Measurements from ENCODE around the gene GNA14.
"Not testable (repeated sequence)": the region's sequence is repeated elsewhere in the genome, so short reads cannot be mapped to it uniquely, and the experiment has no call there.

GNA14 gene

DNA sequence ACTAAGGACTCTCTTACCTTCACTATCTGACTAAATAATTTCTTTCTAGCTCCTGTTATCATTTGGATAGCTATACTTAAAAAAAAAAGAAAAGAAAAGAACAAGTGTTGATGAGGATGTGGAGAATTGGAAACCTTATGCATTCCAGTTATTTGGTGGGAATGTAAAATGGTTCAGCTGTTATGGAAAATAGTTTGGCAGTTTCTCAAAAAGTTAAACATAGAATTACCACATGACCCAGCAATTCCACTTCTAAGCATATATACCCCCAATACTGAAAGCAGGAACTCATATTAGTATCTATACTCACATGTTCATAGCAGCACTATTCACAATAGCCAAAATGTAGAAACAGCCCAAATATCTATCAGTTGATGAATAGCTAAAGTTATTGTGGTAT is 61.1 kb downstream of the GNA14 start:
- no peak for DNase-seq

GRCh38 chr9:77586591-77586990 is 61.5 kb downstream of the GNA14 start:
- no peak for DNase-seq

GRCh38 chr9:77585335-77585786 is 62.8 kb downstream of the GNA14 start:
- no peak for DNase-seq

DNA sequence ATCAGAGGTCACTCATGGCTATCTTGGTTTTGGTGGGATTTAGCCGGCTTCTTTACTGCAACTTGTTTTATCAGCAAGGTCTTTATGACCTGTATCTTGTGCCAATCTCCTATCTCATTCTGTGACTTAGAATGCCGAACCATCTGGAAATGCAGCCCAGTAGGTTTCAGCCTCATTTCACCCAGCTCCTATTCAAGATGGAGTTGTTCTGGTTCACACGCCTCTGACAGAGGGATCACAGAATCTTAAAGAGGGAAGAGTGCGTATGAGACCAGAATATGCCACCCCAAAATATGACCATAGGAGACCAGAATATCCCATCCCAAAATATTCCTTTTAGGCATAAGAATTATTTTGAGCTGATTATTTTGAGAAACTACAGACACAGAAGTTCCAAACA is 63.2 kb downstream of the GNA14 start:
- not testable (repeated sequence) for DNase-seq

- DNase-seq, result no peak
Measured at GRCh38 chr9:77582961-77583576, 65.1 kb downstream of the GNA14 start.

DNA sequence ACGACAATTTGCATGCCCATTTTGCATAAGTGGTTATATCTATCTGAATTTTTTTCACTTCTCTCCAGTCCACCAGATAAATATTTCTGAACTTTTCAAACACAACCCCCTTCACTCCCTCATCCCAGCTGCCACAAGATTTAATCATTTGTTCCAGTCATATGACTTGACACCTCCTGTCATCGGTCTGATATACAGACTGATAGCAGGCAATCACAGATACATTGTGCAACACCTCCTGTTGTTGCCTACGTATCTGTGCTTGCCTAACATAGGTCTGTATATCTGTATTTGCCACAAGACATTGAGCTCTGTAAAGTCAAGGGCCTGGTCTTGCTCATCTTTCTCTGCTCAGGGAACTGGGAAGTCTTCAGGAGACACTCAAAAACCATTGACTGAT is 65.6 kb downstream of the GNA14 start:
- no peak for DNase-seq

DNA sequence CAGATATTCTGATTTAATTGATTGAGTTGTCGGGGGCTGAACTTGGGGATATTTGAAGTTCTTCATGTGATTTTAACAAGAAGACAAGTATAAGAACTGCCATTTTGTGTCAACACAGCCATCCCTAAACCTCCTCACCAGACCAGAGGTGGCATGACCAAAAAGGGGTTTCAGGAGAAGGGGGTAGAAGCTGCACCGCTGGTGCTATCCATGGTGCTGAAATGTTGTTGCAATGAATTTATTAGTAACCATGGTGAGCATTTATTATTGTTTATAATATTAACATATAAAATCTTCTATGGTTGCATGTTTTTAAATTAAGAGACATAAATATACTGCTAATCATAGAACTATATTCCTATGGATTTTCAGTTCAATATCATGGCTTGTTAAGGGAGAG is 72.3 kb downstream of the GNA14 start:
- no peak for DNase-seq

GRCh38 chr9:77569335-77569734 is 78.8 kb downstream of the GNA14 start:
- DNase-seq, result no peak

GRCh38 chr9:77563174-77563573 is 84.9 kb downstream of the GNA14 start:
- DNase-seq, result no peak

DNA sequence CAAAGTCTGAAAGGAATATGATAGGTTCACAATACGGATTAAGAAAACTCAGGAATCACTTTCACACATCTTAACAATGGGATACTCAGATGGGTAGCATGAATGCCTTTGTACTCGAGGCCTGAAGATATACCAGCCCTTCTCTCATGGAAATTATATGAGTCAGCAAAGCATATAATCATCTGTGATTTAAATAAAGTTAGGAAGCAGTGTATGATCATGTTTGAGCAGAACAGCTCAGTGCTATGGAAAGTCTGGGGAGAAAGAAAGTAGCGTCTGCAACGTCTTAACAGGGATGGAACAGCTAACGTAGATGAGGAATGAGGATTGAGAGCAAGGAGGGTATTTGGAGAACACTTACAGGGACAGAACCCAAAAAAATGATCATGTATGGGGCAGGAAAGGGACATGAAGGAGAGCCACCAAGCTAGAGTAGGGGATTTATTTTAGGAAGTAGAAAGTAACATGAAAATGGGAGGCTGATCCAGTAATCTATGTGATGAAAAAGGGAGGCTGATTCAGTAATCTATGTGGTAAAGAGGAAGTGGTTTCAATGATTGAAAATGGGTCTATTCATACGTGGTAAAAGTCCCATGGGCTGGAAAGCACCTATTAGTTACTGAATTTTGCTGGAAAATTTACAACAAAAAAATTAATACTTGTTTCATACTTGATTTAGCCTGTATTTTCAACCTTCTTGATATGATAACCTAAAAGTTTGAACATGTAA is 85.9 kb downstream of the GNA14 start:
- no peak for DNase-seq

DNA sequence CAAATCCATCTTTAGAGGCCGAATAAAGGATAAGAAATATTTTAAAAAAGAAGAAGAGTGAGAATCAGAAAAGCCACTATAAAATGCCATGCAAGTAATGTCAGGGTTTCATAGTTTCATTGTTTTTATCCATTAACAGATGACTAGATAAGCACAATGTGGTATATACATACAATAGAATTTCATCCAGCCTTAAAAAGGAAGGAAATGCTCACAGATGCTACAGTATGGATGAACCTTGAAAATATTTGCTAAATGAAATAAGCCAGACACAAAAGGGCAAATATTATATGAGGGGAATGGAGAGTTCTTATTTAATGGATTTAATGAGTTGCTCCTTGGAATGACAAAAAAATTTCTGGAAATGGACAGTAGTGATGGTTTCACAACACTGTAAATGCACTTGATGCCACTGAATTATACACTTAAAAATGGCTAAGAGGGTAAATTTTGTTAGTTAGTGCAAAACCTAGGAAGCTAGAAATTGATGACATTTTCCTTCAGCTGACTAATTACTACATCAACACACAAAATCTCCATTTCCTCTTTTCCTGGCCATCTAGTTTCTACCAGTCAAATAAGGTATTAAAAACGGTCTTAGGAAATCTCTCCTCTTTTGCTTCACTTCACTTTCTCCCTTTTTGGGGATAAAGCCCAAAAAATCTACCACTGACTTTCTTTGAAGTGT is 86.6 kb downstream of the GNA14 start:
- DNase-seq, result no peak

GRCh38 chr9:77556396-77556795 is 91.7 kb downstream of the GNA14 start:
- DNase-seq, result no peak

DNA sequence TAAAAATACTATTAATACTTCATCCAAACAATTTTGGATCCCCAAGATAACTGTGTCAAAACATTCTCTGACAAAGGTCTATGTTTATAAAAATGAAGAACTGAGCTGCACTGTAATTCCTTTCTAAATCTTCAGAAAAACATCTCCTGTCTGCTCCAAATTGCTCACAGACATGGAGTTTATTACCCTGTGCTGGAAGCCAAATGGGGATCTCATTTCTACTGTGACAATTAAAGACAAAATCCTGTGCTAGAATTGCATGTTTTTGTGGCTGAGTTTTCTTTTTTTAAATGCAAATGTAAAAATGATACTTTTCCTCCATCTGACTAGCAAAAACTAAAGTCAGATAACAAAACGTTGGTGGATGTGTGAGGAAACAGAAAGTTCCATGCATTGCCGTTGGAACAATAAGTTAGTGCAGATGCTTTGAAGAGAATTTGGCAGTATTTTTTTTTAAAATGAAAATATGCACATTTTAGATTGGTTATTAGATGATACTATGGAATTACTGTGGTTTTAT is 93.5 kb downstream of the GNA14 start:
- no peak for DNase-seq

GRCh38 chr9:77547106-77547730 is 100.9 kb downstream of the GNA14 start:
- no peak for DNase-seq

DNA sequence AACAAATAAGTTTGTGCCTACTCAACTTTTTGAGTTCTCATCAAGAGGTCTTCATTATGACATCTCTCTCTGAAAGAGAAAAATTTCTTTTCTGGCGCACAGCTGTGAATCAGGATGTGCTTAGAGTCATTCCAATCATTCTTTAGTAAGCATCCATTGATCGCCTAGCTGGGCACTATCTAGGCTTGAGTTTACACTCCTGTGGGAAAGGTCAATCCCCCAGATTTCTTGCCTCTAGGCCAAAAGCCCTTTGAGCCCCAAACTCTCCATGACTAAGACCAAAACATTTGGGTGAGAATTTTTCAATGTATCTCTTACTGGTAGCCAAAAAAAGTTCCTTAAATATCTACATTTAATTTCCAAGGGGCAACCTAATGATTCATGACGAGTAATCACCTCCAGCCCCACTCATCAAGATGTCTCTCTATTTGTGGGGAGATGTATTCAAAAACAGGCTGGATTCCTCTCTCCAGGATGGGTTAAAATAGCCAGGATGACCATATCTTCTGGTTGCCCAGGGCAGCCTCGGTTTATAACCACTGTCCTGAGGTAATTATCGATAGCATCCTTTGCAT is 101.7 kb downstream of the GNA14 start:
- DNase-seq, result no peak

GRCh38 chr9:77544546-77544945 is 103.6 kb downstream of the GNA14 start:
- no peak for DNase-seq

GRCh38 chr9:77543131-77543822 is 104.8 kb downstream of the GNA14 start:
- DNase-seq, result no peak

DNA sequence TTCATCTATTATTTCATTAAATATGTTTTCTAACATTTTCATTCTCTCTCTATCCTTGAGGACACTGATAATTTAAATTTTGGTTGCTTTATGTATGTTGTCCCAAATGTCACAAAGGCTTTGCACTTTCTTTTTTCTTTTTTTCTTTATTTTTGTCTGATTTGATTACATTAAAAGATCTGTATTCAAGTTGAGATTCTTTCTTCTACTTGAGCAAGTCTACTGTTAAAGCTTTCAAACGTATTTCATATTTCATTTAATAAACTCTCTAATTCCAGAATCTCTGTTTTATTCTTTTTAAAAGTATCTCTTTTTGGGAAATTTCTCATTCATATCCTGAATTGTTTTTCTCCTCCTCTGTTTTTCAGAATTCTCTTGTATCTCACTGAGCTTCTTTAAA is 106.5 kb downstream of the GNA14 start:
- no peak for DNase-seq

- DNase-seq, result no peak
Measured at GRCh38 chr9:77541055-77541454, 107.1 kb downstream of the GNA14 start.

GRCh38 chr9:77534376-77535057 is 113.6 kb downstream of the GNA14 start:
- DNase-seq, result no peak

- DNase-seq, result no peak
Measured at GRCh38 chr9:77533671-77534070, 114.5 kb downstream of the GNA14 start.

DNA sequence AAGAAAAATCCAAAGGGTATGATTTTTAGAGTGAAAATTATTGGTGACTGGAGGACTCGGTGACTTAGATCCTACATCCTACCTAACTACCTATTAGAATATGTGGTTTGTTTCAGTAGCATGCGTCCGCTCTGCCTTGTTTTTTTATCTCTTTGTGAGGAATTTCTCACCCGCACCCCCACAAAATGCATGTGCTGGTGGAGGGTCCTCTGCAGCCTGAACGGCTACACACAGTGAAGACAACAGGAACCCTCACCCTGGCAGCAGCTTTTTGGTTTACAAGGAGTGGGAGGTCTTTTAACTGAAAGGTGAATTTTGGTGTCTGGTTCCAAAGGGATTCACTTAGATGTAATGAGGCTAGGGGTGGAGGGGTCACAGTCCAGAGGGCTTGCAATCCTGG is 115.5 kb downstream of the GNA14 start:
- no peak for DNase-seq
